IPS DF 19.7 (cell line): Measurements from ENCODE around the gene GPR143.
"Not testable (repeated sequence)": the region's sequence is repeated elsewhere in the genome, so short reads cannot be mapped to it uniquely, and the experiment has no call there.

Experiments used
- DNase-seq: peaks from one replicate; pipeline ENCODE4 v3.0.0-alpha.2; 2013; ENCODE audit warnings: low read depth, low spot score

Gene GPR143

DNA sequence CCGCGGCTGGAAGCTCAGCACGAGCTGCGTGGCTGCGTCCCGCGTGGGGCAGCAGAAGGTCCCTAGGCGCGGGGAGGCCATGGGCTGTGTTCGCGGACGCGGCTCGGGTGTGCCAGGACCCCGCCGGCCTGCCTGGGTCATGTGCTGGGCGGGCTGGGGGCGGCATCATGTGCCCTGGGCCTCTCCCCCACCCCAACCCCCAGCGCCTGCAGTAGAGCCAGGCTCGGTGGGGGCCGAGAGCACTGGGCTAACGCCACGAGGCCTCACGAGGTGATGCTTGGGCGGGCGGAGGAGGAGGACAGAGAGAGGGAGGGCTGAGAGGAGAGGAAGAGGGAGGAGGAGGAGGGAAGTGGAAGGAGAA is at the start of gene GPR143:
Gene GPR143, minus strand, starts transcription at position 111 of the 361 bp plus-strand sequence. Its CDS starts 30 bp downstream, at position 81.
- DNase-seq: no peak

DNA sequence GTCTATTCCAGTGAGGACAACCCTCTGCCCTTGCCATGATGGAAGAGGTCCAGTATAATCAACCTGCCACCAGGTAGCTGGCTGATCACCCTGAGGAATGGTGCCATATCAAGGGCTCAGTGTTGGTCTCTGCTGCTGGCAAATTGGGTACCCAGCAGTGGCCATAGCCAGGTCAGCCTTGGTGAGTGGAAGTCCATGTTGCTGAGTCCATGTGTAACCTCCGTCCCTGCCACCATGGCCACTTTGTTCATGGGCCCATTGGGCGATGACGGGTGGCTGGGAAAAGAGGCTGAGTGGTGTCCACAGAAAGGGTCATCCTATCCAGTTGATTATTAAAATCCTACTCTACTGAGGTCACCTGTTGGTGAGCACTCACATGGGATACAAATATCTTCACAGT is 45.4 kb upstream of the GPR143 start:
- DNase-seq: not testable (repeated sequence)

DNA sequence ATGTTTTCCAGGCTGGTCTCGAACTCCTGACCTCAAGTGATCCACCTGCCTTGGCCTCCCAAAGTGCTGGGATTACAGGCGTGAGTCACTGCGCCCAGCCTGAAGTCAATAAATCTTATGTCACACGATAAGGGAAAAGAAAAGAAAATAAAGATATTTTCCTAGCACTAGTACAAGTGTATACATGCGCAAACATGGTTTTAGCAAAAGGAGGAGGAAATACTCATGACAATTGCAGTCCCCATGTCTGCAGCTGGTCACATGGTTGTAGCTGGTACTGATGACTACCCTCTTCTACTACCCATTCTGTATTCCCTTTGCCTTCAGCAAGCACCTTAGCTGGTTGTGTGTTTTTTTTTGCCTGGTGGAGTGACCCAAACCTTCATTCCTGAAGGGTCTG is 44.2 kb upstream of the GPR143 start:
- DNase-seq: not testable (repeated sequence)

DNA sequence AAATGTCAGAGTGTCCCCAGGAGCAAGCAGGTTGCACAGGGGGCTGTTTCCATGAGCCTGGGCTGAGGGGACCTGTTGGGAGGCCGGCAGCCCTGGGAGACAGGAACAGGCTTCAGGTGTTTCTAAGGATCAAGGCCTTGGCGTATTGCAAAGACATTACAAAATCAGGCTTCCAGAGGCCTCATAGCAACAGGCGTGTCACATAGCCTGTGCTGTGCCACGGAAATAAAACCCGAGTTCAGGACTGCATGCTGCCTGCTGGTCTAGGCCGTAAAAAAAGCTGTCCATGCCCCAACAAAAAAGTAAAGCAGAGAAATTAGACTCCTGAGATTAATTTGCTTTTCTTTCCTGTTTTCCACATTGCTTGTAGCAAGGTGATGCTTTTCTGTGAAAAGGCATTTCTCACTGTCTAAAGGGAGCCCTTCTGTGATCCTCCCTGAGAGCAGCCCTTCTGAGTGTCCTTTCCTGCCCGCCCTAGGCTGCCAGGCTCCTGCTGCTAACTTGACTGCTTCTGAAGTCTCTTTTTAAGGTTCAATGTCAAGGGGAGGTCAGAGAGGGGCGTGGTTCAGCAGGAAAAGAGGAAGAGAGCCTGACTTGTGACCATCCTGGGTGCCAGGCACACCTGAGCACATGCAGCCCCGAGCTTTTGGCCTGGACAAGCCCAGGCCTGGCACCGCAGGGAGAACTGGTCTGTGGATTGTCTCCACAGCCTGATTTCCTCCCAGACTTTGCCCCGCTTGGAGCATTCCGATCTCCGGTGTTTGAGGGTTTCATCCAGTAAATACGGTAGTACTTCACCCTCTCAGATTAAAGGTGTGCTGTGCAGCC is 41.9 kb upstream of the GPR143 start:
- DNase-seq: no peak

DNA sequence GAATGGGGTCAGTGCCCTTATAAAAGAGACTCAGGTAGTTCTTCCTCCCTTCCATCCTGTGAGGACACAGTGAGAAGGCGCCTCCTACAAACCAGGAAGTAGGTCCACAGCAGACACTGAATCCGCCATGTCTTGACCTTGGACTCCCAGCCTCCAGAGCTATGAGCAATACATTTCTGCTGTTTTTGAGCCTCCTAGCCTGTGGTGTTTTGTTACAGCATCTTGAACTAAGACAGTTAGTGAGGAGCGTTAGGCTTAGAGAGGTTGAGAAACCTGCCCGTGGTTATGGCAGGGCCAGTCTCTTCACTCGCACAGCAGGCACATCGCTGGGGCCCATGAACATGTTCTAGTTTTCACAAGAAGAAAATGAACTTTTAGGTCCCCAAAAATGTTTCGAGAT is 40.3 kb upstream of the GPR143 start:
- DNase-seq: no peak

DNA sequence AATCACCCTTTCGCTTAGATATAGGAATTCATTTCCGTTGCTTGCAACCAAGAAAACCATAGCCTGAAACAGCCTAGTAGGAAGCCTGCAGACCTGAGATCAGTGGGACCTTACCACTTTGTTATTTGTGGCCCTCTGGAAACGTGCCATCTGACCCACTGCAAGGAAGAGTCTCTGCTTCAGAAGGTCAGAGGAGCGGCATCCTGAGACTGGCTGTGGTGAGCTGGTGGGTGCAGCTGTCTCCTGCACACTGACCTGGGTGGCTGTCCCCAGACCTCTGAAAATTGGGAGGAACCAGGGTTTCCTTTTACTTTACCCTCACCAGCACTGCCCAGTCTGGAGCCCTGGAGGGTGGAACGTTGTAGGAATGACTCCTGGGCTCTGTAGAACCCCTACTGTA is 38.8 kb upstream of the GPR143 start:
- DNase-seq: no peak

DNA sequence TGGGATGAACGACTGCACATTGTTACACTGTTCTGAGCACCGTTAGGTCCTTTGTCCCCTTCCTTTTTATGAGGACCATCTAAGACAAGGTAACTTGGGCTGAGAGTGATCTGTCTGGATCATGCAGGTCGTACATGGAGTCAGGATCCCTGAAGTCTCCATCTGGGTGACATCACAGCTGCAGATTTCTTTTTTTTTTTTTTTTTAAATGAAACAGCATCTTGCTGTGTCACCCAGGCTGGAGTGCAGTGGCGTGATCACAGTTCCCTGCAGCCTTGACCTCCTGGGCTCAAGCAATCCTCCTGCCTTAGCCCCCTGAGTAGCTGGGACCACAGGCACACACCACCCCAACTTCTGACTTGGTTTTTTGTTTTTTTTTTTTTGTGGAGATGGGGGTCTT is 37.1 kb upstream of the GPR143 start:
- no peak for DNase-seq

DNA sequence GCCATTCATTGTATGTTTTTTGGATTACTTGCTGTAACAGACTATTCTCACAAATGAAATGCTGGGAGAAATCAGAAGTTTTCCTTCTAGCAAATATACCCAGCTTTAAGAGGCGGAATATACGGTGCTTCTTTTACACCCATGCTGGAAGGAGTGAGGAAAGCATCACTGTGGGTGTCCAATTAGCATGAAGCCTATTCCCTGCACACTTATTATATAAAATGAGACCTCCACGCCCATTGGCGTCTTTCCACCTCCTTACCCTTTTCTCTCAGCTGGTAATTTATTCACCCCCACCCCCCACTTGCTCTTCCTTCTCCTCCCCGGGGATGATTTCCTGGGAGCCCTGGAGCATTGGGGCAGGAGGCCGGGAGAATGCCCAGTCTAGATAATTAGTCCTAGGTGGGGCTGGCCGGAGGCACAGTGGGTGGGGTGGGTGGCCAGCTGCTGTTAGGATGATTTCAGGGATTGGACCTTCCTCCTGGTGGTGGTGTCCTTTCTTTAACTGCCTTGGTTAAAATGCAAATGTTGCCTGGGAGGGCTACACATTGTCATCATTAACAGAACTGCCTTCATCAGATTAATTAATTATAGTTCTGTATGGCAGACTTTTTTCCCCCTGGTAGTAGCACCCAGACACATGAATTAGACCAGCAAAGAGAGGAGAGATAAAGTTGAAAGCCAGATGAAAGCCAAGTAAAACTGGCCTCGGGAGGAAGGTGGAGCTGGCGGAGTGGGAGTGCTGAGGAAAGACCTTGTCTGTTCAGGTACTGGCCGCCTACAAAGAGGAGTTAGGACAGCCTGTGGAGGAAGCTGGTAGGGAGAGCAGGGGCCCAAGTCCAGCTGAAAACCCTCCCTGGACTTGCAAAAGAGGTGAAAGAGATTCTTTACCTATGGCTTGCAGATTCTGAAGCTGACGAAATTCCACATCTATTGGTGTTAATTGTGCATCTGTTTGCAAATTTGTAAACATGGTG is 32.0 kb upstream of the GPR143 start:
- no peak for DNase-seq

DNA sequence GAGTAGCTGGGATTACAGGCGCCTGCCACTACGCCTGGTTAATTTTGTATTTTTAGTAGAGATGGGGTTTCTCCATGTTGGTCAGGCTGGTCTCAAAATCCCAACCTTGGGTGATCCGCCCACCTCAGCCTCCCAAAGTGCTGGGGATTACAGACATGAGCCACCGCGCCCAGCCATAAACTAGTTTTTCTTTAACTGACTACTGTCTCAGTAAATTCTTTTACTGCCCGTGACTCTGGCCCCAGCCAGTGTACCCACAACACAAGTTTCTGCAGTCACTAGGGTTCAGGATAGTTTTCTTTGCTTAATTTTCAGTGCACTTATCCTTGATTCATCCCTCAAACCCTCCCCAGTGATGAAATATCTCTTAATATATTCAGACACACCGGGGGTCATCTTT is 28.8 kb upstream of the GPR143 start:
- DNase-seq: no peak

DNA sequence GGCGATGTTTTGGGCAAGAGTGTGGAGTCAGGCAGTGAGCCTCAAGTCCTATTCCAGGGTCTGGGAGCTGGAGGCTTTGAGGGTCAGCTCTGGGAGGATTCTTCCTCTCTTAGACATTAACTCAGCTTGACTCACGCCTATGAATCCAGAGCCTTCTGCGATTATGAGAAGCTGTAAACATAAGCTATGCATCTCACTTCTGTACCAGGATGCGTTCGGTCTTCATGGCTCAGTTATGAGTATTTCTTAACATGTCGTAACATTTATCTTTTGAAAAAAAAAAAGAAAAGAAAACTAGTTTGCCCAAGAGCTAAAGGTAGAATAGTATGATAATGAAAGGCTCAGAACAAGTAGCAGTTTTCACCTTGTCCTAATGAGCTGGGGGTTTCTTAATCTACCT is 25.2 kb upstream of the GPR143 start:
- DNase-seq: no peak

DNA sequence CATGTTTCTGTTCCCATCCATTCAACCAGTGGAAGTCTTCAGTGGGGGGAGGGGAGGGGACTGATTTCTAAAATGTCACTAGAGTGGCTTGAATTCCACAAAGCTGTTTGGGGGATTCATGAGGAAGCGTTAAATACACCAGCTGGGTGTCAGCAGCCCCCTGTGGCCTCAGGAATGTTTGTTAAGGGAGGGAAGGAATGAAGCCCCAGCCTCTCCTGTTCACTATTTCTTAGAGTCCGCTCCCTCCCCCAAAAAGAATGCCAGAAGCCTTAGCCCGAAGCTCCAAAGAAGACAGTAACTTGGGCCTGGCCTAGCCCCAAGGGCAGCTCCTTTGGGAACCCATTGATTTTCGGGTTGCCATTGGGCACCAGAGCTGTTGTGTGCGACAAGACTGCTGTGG is 23.9 kb upstream of the GPR143 start:
- no peak for DNase-seq

DNA sequence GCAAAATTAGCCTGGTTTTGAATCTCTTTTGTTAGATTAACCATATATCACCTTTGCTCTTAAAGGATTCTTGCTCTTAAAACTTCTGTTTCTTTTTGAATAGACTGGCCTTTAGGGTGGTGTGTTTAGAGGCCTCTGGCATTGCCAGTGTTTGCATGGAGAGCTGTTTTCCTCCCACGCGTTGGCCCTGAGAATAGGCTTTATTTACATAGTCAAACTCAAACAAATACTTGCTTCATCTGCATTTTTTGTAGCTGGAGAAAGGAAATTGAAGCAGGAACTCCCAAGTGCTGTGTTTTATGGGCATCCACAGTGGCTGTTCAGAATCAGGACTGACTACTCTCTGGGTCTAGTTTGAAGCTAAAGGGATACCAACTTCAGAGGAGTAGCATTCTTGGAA is 23.3 kb upstream of the GPR143 start:
- DNase-seq: no peak

DNA sequence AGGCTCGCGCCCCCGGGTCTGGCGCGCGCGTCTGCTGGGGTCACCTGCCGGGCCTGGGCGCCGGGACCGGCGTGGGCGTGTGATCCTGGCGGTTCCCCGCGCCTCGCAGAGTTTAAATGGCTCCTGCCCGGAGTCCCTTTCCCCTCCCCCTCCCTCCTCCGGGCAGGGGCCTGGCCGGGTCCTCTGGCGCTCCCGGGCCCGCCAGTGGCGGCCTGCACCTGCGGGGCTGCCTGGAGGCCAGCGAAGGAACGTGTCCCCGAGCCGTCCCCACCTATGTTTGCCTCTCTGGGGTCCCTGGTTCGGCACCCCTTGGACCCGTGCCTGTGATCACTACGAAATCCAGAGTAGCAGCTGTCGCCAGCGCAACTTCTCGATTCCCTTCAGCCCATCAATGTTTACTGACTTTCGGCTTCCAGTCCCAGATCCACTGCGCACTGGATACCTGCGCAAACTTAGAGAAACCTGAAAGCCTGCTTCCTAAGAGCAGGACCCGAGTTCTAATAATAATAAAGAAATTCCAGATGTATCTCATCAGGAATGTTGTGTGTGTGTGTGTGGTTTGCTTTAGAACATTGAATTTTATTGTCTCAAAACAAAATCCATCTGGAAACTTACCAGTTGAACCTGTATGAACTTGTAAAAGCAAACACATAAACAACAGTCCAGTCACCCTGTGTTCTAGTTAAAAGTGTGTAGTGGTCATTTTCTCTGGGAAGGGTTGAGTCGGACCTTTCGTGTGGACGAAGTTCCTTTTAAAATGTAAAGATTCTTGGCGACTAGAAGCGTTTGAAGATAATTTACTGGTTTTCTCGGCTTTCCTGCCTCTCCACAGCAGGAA is 21.4 kb upstream of the GPR143 start:
- DNase-seq: no peak

DNA sequence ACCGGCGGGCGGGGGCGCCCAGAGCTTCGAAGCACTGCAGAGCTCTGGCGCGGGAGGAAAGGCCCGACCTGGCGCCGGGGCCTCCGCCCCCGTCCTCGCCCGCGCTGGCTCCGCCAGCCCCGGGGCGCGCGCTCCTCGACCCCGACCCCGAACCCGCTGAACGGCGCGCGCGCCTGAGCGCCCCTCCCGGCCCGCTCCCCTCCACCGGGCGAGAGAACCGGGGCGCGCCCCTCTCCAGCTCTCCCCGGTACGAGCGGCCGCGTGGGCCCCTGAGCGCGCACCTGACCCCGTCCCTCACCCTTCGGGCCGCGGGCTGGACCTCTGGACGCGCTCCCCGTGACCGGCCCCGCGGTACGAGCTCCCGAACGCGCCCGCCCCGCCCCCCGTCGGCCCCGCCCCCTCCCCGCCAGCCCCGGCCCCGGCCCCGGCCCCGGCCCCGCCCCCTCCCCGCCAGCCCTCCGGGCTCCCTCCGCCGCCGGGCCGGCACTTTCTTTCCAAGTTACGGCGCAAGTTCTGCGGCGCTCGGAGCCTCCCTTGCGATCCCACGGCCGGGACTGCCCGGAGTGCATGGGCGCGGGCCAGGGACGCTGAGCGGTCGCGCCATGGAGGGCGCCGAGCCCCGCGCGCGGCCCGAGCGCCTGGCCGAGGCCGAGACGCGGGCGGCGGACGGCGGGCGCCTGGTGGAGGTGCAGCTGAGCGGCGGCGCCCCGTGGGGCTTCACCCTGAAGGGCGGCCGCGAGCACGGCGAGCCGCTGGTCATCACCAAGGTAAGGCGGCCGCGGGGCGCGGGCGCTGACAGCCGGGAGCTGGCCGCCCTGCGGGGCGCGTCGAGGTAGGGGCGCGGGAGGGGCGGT is 20.5 kb upstream of the GPR143 start, which contains the start of gene SHROOM2:
Gene SHROOM2, plus strand, starts transcription at position 486 of the 854 bp plus-strand sequence. Its CDS starts 117 bp downstream, at position 603.
- no peak for DNase-seq

DNA sequence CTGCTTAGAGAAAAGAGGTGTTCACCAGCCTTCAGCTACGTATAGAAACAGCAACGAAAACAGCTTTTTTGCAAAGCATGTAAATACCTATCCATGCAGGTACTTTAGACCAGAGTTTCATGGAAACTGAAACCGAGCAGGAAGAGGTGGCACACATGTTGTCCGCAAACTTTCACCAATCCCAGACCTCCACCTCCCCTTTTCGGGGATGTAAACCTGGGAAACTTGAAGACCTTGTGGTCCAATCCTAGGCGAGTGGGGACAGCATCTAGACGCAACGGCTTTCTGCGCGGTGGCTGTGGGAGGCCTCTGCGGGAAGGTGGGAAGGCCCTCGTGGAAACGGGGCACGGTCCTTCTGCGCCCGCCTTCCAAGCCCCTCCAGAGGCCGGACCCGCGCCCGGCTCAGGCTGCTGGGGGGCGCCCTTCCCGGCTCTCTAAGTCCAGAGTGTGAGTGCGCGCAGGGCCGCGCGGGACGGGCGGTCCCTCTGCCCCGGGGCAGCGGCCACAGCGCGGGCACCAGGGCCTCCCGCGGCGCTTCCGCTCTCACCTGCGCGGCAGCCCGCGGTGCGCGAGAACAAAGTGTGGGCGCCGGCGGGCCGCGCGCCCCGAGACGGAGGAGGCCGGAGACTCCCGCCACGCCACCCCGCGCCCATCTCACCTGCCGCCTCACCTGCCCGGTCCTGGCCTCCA is 19.8 kb upstream of the GPR143 start:
- DNase-seq: no peak

DNA sequence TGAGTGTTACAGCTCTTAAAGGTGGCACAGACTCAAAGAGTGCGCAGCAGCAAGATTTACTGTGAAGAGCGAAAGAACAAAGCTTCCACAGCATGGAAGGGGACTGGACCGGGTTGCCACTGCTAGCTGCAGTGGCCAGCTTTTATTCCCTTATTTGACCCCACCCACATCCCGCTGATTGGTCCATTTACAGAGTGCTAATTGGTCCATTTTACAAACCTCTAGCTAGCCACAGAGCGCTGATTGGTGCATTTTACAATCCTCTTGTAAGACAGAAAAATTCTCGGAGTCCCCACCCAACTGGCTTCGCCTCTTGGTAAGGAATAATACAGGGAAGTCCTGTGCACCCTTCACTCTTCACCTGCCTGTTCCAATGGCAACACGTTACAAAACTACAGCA is 18.7 kb upstream of the GPR143 start:
- DNase-seq: no peak

DNA sequence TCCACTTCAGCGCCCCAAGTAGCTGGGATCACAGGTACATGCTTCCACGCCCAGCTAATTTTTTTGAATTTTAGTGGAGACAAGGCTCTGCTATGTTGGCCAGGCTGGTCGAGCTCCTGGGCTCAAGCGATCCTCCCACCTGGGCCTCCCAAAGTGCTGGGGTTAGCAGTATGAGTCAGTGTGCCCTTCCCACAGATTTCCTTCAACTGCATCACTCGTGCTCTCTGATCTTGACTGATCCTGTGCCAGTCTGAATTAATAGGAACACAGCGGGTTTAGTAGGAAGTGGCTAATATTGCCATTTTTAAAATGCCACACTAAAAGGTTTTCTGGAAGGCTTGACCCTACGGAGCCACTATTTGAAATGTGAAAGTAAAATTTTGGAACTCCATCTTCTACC is 16.3 kb upstream of the GPR143 start:
- no peak for DNase-seq

DNA sequence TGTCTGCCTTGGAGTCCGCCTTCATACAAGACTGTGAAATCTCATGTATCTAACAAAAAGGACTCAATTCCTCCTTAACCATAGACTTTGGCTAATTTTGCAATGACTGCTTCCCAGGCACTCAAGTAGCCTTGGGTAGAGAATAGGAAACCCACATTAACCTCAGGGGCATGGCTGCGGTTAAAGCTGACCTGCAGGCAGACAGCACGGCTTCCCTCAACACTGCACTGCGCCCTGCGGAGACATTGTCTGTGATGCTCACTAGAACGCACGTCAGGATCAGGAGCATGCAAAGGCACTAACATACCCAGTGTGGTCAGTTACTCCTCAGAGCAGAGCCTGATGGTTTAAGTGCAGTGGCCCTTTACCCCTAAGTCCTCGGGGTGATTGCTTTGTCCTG is 10.3 kb upstream of the GPR143 start:
- no peak for DNase-seq

DNA sequence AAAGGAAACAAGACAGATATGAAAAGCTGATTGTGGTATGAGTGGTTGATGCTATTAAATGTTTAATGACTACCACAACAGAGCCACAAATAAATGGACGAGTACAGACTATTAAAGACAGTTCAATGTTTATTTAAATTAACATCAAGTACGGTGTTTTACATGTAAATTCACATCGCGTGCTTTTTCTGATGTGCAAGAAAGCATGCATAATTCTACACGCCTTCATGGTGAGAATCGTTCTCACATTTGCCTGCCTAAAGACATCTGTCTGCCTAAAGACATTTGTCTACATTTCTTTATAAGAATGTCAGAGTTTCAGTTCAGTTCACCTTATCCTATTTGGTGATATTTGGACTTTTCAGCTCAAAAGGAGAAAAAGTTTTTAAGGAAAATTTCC is 7.3 kb upstream of the GPR143 start:
- DNase-seq: no peak

DNA sequence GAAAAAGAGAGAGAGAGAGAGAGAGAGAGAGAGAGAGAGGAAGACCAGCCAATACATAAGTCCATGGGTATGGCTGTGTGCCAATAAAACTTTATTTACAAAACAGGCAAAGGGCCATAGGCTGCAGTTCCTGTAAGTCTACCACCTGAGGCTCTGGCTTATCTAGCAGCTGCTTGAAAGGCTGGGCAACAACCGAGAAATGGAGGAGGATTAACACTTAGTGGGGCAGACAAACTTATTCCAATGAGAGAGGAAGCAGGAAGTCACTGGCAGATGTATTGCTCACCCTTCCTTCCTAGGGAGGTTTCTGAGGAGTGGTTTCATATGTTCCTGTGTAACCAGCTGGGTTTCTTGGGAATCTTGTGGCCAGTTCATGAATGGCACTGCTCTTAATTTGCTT is 4.7 kb upstream of the GPR143 start:
- no peak for DNase-seq
